ENCODE measurements around the gene TGFBR3.

Gene TGFBR3

GRCh38 chr1:91876781-91877573 lies 9.0 kb downstream of the TGFBR3 start:
- no peak overlapping the region for H2AK5ac ChIP-seq (ENCODE audit: low read length, severe bottlenecking)
- H4K8ac ChIP-seq (ENCODE audit: low read length) = no peak overlapping the region
- H3K4me3 ChIP-seq (ENCODE audit: insufficient read depth in 1 of 2, low read depth in 1 of 2, low read length in 2 of 2) = peak overlapping the region in 1 of 2 experiments; percentile 59
- H3K23ac ChIP-seq (ENCODE audit: low read length in 2 of 2) = no peak overlapping the region
- H3K4me2 ChIP-seq (ENCODE audit: low read length, poor library complexity, severe bottlenecking) = no peak overlapping the region
- no peak overlapping the region for H2AFZ ChIP-seq (ENCODE audit: low read depth, low read length)
- H2BK15ac ChIP-seq (ENCODE audit: low read depth, poor library complexity, severe bottlenecking) = no peak overlapping the region
- 91% methylated on average over 2 of the region's 2 CpGs for WGBS
- DNase-seq = no peak
- H3K36me3 ChIP-seq (ENCODE audit: control insufficient read depth in 1 of 2, insufficient read depth in 2 of 2, low read depth in 1 of 2, low read length in 2 of 2) = peaks cover 0 to 26% of the 10 kb centered on the region in 2 experiments
- no peak overlapping the region for H2BK12ac ChIP-seq (ENCODE audit: low read length in 2 of 2)
- no peak overlapping the region for H3K18ac ChIP-seq (ENCODE audit: low read depth in 1 of 2, low read length in 2 of 2)
- H3K9me3 ChIP-seq (ENCODE audit: control insufficient read depth, low read length) = no peaks in the 10 kb centered on the region
- H3K4me1 ChIP-seq (ENCODE audit: control insufficient read depth, insufficient read depth, low read depth, low read length) = peaks cover 8% of the 10 kb centered on the region
- no peaks in the 10 kb centered on the region for H3K27me3 ChIP-seq (ENCODE audit: control insufficient read depth in 1 of 2, insufficient read depth in 1 of 2, low read length in 2 of 2)
- H3K79me1 ChIP-seq (replicated peaks; ENCODE audit: low read length, poor library complexity, severe bottlenecking) = peaks cover 36% of the 10 kb centered on the region
- H3K27ac ChIP-seq (ENCODE audit: low read length, poor library complexity, severe bottlenecking) = no peak overlapping the region
- H3K4ac ChIP-seq (ENCODE audit: low read depth in 1 of 2, low read length in 2 of 2) = no peak overlapping the region
- no peak overlapping the region for H4K91ac ChIP-seq (ENCODE audit: low read length)
- no peak overlapping the region for H2BK120ac ChIP-seq (ENCODE audit: low read depth, low read length)
- no peak overlapping the region for H3K14ac ChIP-seq (ENCODE audit: low read length in 2 of 2)
- peak overlapping the region; percentile 66 for H3K9ac ChIP-seq (ENCODE audit: low read length)
- no peak overlapping the region for H2BK5ac ChIP-seq (ENCODE audit: low read depth, low read length, poor library complexity, severe bottlenecking)

DNA sequence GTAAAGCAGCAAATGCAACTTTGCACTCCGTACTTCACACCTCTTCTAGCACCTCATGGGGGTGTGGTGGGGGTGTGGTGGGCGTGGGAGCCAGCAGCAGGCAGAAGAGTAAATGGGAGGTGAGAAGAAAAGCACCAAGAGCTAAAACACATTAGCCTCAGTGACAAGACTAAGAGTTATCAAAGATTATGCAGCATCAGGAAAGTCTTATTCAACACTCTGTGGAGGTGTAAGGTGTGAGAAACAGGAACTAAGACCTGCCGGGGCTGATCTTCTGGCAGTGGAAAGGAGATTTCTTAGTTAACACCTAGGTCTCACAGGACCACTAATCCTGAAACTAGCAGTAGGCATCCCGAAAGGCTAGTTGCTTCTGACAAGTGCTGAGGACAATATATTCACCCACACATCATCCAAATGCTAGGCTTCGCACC lies 9.9 kb downstream of the TGFBR3 start:
- no peak overlapping the region for H2BK5ac ChIP-seq (ENCODE audit: low read depth, low read length, poor library complexity, severe bottlenecking)
- H3K4me3 ChIP-seq (ENCODE audit: insufficient read depth in 1 of 2, low read depth in 1 of 2, low read length in 2 of 2) = peak overlapping the region in 1 of 2 experiments; percentile 59
- no peaks in the 10 kb centered on the region for H3K9me3 ChIP-seq (ENCODE audit: control insufficient read depth, low read length)
- peaks cover 8% of the 10 kb centered on the region for H3K4me1 ChIP-seq (ENCODE audit: control insufficient read depth, insufficient read depth, low read depth, low read length)
- no peak overlapping the region for H2AK5ac ChIP-seq (ENCODE audit: low read length, severe bottlenecking)
- H3K14ac ChIP-seq (ENCODE audit: low read length in 2 of 2) = no peak overlapping the region
- no peak overlapping the region for H3K27ac ChIP-seq (ENCODE audit: low read length, poor library complexity, severe bottlenecking)
- H3K27me3 ChIP-seq (ENCODE audit: control insufficient read depth in 1 of 2, insufficient read depth in 1 of 2, low read length in 2 of 2) = no peaks in the 10 kb centered on the region
- H3K36me3 ChIP-seq (ENCODE audit: control insufficient read depth in 1 of 2, insufficient read depth in 2 of 2, low read depth in 1 of 2, low read length in 2 of 2) = peaks cover 0 to 28% of the 10 kb centered on the region in 2 experiments
- no peak overlapping the region for H2BK15ac ChIP-seq (ENCODE audit: low read depth, poor library complexity, severe bottlenecking)
- no peak for DNase-seq
- no peak overlapping the region for H3K4me2 ChIP-seq (ENCODE audit: low read length, poor library complexity, severe bottlenecking)
- H4K8ac ChIP-seq (ENCODE audit: low read length) = peak overlapping the region; percentile 23
- 73% methylated on average over 3 of the region's 5 CpGs for WGBS
- H2AFZ ChIP-seq (ENCODE audit: low read depth, low read length) = no peak overlapping the region
- no peak overlapping the region for H3K18ac ChIP-seq (ENCODE audit: low read depth in 1 of 2, low read length in 2 of 2)
- H3K4ac ChIP-seq (ENCODE audit: low read depth in 1 of 2, low read length in 2 of 2) = no peak overlapping the region
- H2BK120ac ChIP-seq (ENCODE audit: low read depth, low read length) = no peak overlapping the region
- H3K9ac ChIP-seq (ENCODE audit: low read length) = peak overlapping the region; percentile 66
- H4K91ac ChIP-seq (ENCODE audit: low read length) = no peak overlapping the region
- H3K79me1 ChIP-seq (replicated peaks; ENCODE audit: low read length, poor library complexity, severe bottlenecking) = peaks cover 39% of the 10 kb centered on the region
- no peak overlapping the region for H2BK12ac ChIP-seq (ENCODE audit: low read length in 2 of 2)
- H3K23ac ChIP-seq (ENCODE audit: low read length in 2 of 2) = no peak overlapping the region

- Histone ChIP-seq H3K9me3 (ENCODE audit: control insufficient read depth, low read length) (no peaks in the 10 kb centered on the region), H2BK15ac (ENCODE audit: low read depth, poor library complexity, severe bottlenecking) (no peak overlapping the region), H3K4me2 (ENCODE audit: low read length, poor library complexity, severe bottlenecking) (no peak overlapping the region), H2AFZ (ENCODE audit: low read depth, low read length) (no peak overlapping the region), H3K27ac (ENCODE audit: low read length, poor library complexity, severe bottlenecking) (no peak overlapping the region), H3K9ac (ENCODE audit: low read length) (no peak overlapping the region), H3K4me3 (ENCODE audit: insufficient read depth in 1 of 2, low read depth in 1 of 2, low read length in 2 of 2) (no peak overlapping the region), H4K91ac (ENCODE audit: low read length) (no peak overlapping the region), H3K79me1 (replicated peaks; ENCODE audit: low read length, poor library complexity, severe bottlenecking) (peaks cover 46% of the 10 kb centered on the region), H3K4ac (ENCODE audit: low read depth in 1 of 2, low read length in 2 of 2) (no peak overlapping the region), H3K18ac (ENCODE audit: low read depth in 1 of 2, low read length in 2 of 2) (no peak overlapping the region), H3K23ac (ENCODE audit: low read length in 2 of 2) (no peak overlapping the region), H3K14ac (ENCODE audit: low read length in 2 of 2) (no peak overlapping the region), H4K8ac (ENCODE audit: low read length) (no peak overlapping the region), H2BK120ac (ENCODE audit: low read depth, low read length) (no peak overlapping the region), H3K36me3 (ENCODE audit: control insufficient read depth in 1 of 2, insufficient read depth in 2 of 2, low read depth in 1 of 2, low read length in 2 of 2) (peaks cover 0 to 31% of the 10 kb centered on the region in 2 experiments), H2BK12ac (ENCODE audit: low read length in 2 of 2) (no peak overlapping the region), H2BK5ac (ENCODE audit: low read depth, low read length, poor library complexity, severe bottlenecking) (no peak overlapping the region), H3K27me3 (ENCODE audit: control insufficient read depth in 1 of 2, insufficient read depth in 1 of 2, low read length in 2 of 2) (no peaks in the 10 kb centered on the region), H2AK5ac (ENCODE audit: low read length, severe bottlenecking) (no peak overlapping the region), H3K4me1 (ENCODE audit: control insufficient read depth, insufficient read depth, low read depth, low read length) (peaks cover 8% of the 10 kb centered on the region)
- 95% methylated on average over 4 of the region's 4 CpGs for WGBS
- DNase-seq = no peak
These were observed 11.8 kb downstream of the TGFBR3 start for GRCh38 chr1:91874167-91874566.

DNA sequence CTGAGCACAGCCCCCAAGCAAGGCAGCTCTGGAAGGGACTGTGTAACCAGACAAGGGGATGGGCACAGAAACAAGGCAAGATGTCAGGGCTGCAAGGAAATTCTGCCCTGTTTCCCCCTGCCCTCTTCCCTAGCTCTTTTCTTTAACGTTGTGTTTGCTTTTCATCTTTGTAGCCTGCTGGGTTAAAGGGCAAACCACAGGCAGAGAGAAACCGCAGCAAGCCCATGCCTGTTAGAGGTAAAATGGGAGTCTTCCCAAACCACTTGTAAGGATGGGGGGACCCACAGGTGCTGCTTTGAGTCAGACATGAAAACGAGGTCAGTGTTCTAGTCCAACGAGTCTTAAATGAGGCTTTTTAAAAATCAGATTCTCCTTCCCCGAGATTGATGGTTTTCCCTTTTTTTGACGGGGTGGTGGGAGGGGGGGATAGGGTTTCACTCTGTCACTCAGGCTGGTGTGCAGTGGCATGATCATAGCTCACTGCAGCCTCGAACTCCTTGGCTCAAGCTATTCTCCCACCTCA lies 13.3 kb downstream of the TGFBR3 start:
- peaks cover 53% of the 10 kb centered on the region for H3K79me1 ChIP-seq (replicated peaks; ENCODE audit: low read length, poor library complexity, severe bottlenecking)
- 53% methylated on average over 7 of the region's 7 CpGs for WGBS
- H2AK5ac ChIP-seq (ENCODE audit: low read length, severe bottlenecking) = no peak overlapping the region
- no peak overlapping the region for H2BK15ac ChIP-seq (ENCODE audit: low read depth, poor library complexity, severe bottlenecking)
- no peak overlapping the region for H2BK12ac ChIP-seq (ENCODE audit: low read length in 2 of 2)
- H3K27ac ChIP-seq (ENCODE audit: low read length, poor library complexity, severe bottlenecking) = no peak overlapping the region
- H2BK120ac ChIP-seq (ENCODE audit: low read depth, low read length) = no peak overlapping the region
- peak overlapping the region; percentile 23 for H3K9ac ChIP-seq (ENCODE audit: low read length)
- H3K14ac ChIP-seq (ENCODE audit: low read length in 2 of 2) = no peak overlapping the region
- peaks cover 0 to 41% of the 10 kb centered on the region in 2 experiments for H3K36me3 ChIP-seq (ENCODE audit: control insufficient read depth in 1 of 2, insufficient read depth in 2 of 2, low read depth in 1 of 2, low read length in 2 of 2)
- no peak overlapping the region for H4K8ac ChIP-seq (ENCODE audit: low read length)
- H3K4ac ChIP-seq (ENCODE audit: low read depth in 1 of 2, low read length in 2 of 2) = no peak overlapping the region
- peaks cover 8% of the 10 kb centered on the region for H3K4me1 ChIP-seq (ENCODE audit: control insufficient read depth, insufficient read depth, low read depth, low read length)
- no peak overlapping the region for H2BK5ac ChIP-seq (ENCODE audit: low read depth, low read length, poor library complexity, severe bottlenecking)
- H3K18ac ChIP-seq (ENCODE audit: low read depth in 1 of 2, low read length in 2 of 2) = no peak overlapping the region
- H3K23ac ChIP-seq (ENCODE audit: low read length in 2 of 2) = no peak overlapping the region
- H3K4me3 ChIP-seq (ENCODE audit: insufficient read depth in 1 of 2, low read depth in 1 of 2, low read length in 2 of 2) = peak overlapping the region in 1 of 2 experiments; percentile 44
- H3K4me2 ChIP-seq (ENCODE audit: low read length, poor library complexity, severe bottlenecking) = peak overlapping the region; percentile 24
- H3K27me3 ChIP-seq (ENCODE audit: control insufficient read depth in 1 of 2, insufficient read depth in 1 of 2, low read length in 2 of 2) = no peaks in the 10 kb centered on the region
- no peaks in the 10 kb centered on the region for H3K9me3 ChIP-seq (ENCODE audit: control insufficient read depth, low read length)
- peak; percentile 19 for DNase-seq
- H2AFZ ChIP-seq (ENCODE audit: low read depth, low read length) = no peak overlapping the region
- no peak overlapping the region for H4K91ac ChIP-seq (ENCODE audit: low read length)

Data from mesenchymal stem cell (in vitro differentiated cells and primary cell).